GM12878 (cell line): Measurements from ENCODE around the gene PTPRQ. TPM values are rescaled to one million over a fixed set of nuclear protein-coding genes. Genes with fewer than 3 reads are reported as not detected.

Experiments
- ATAC-seq: fragments of 200-7000 bp; cut with Tn5 transposase; 3 replicates; pipeline ENCODE4 v1.9.1; 2020; ENCODE audit warnings: mild to moderate bottlenecking, moderate library complexity
- BruUV-seq: library from RNA; stranded (reverse); fragments of 400-500 nt; replicated peaks from 2 replicates; lab custom pipeline; 2021; lab: Mats Ljungman, UMichigan
- CTCF ChIA-PET: fragments of 300-600 bp; sonication (Branson Sonifier 250); formaldehyde crosslinking; extraction: SDS; loops from one replicate; lab custom pipeline; 2021; ENCODE audit warnings: inconsistent platforms; lab: Yijun Ruan, JAX
- POLR2A ChIA-PET: fragments of 350-600 bp; formaldehyde crosslinking; extraction: SDS; loops from one replicate; lab custom pipeline; 2021; ENCODE audit warnings: inconsistent platforms; lab: Charles Lee
- RAD21 ChIA-PET: fragments of 300-600 bp; sonication (Branson Sonifier 250); formaldehyde crosslinking; loops from one replicate; lab custom pipeline; 2023; ENCODE audit warnings: antibody characterized with exemption; ENCODE audit not compliant: unreplicated experiment; lab: Charles Lee
- SMC1A ChIA-PET: fragments of 300-600 bp; sonication (Branson Sonifier 250); formaldehyde crosslinking; loops from one replicate; lab custom pipeline; 2023; ENCODE audit not compliant: unreplicated experiment, uncharacterized antibody; lab: Charles Lee
- DNase-seq: peaks from one replicate; pipeline ENCODE4 v3.0.0-alpha.2; 2011; ENCODE audit warnings: low read depth, low spot score
- FAIRE-seq: peaks from 3 replicates; lab custom pipeline; 2011; peaks lifted over from hg19 to GRCh38; lab: Jason Lieb, UNC
- H2AFZ ChIP-seq: 2 replicates; pipeline ENCODE4 v1.6.0; 2011; ENCODE audit warnings: low read depth, low read length, control low read depth; ENCODE audit not compliant: control insufficient read depth
- H3K27ac ChIP-seq: 2 replicates; pipeline ENCODE4 v1.5.1; 2011; ENCODE audit warnings: control low read depth; ENCODE audit not compliant: control insufficient read depth, insufficient read depth
- H3K27me3 ChIP-seq, 2 experiments: replicated peaks in 1 of 2; 2 replicates each; pipeline versions ENCODE4 v1.6.0 to v1.6.1; 2011; ENCODE audit warnings: low read length in 1 of 2; ENCODE audit not compliant: control insufficient read depth in 2 of 2, insufficient read depth in 2 of 2
- H3K36me3 ChIP-seq, 2 experiments: 2 replicates each; pipeline ENCODE4 v1.5.1; 2011; ENCODE audit warnings: low read length in 1 of 2; ENCODE audit not compliant: control insufficient read depth in 2 of 2, insufficient read depth in 2 of 2
- H3K4me1 ChIP-seq: 2 replicates; pipeline ENCODE4 v1.6.1; 2011; ENCODE audit warnings: mild to moderate bottlenecking, low read length, moderate library complexity, mixed read lengths; ENCODE audit not compliant: control insufficient read depth, insufficient read depth
- H3K4me2 ChIP-seq: 2 replicates; pipeline ENCODE4 v1.6.0; 2011; ENCODE audit warnings: control low read depth; ENCODE audit not compliant: control insufficient read depth, insufficient read depth
- H3K4me3 ChIP-seq: fragments of 200-600 bp; sonication (generic); 2 replicates; pipeline ENCODE4 v1.5.1; 2016
- H3K79me2 ChIP-seq: 2 replicates; pipeline ENCODE4 v1.6.0; 2011; ENCODE audit warnings: low read length; ENCODE audit not compliant: control insufficient read depth, insufficient read depth
- H3K9ac ChIP-seq: 2 replicates; pipeline ENCODE4 v1.8.0; 2011; ENCODE audit warnings: low read length, control low read depth, mixed read lengths; ENCODE audit not compliant: control insufficient read depth, insufficient read depth
- H3K9me3 ChIP-seq: replicated peaks from 3 replicates; pipeline ENCODE4 v1.5.1; 2011; ENCODE audit warnings: mild to moderate bottlenecking, low read length; ENCODE audit not compliant: control insufficient read depth, insufficient read depth
- H4K20me1 ChIP-seq: 2 replicates; pipeline ENCODE4 v1.6.0; 2011; ENCODE audit not compliant: control insufficient read depth, insufficient read depth
- ASH2L ChIP-seq: fragments of 300-600, 200-600 bp; sonication (generic); IDR thresholded peaks from 2 replicates; pipeline ENCODE4 v1.6.1; 2017; ENCODE audit warnings: low read depth, mild to moderate bottlenecking, borderline replicate concordance
- BMI1 ChIP-seq: fragments of 450-650 bp; IDR thresholded peaks from 2 replicates; pipeline ENCODE4 v1.6.1; 2016; ENCODE audit warnings: mild to moderate bottlenecking, moderate library complexity, borderline replicate concordance
- HDGF ChIP-seq: fragments of 450-650 bp; IDR thresholded peaks from 2 replicates; pipeline ENCODE4 v1.6.1; 2016; ENCODE audit warnings: antibody characterized with exemption
- HSF1 ChIP-seq: fragments of 150-350 bp; IDR thresholded peaks from 2 replicates; pipeline ENCODE4 v1.6.1; 2014; ENCODE audit warnings: mild to moderate bottlenecking, low read depth, low read length
- IKZF1 ChIP-seq: fragments of 450-650 bp; conservative IDR thresholded peaks from 2 replicates; pipeline ENCODE4 v1.6.1; 2017; ENCODE audit warnings: antibody characterized with exemption, mild to moderate bottlenecking
- IKZF2 ChIP-seq, 2 experiments: fragments of 450-650 bp; IDR thresholded peaks; 2 replicates each; pipeline ENCODE4 v1.6.1; 2017; ENCODE audit warnings: mild to moderate bottlenecking in 2 of 2, moderate library complexity in 2 of 2
- IRF4 ChIP-seq: IDR thresholded peaks from 2 replicates; pipeline ENCODE4 v1.6.1; 2011; ENCODE audit warnings: low read depth, low read length
- MAX ChIP-seq: IDR thresholded peaks from 2 replicates; pipeline ENCODE4 v1.6.1; 2012; ENCODE audit warnings: low read depth, low read length, improper control_type of control experiment
- MTA2 ChIP-seq: fragments of 450-650 bp; IDR thresholded peaks from 2 replicates; pipeline ENCODE4 v1.6.1; 2016; ENCODE audit warnings: low read depth, mild to moderate bottlenecking, moderate library complexity
- RAD21 ChIP-seq: IDR thresholded peaks from 2 replicates; pipeline ENCODE4 v1.6.1; 2011; ENCODE audit warnings: mild to moderate bottlenecking, low read depth, low read length, moderate library complexity; ENCODE audit not compliant: insufficient read depth
- SKIL ChIP-seq: fragments of 450-650 bp; IDR thresholded peaks from 2 replicates; pipeline ENCODE4 v1.6.1; 2017; ENCODE audit warnings: mild to moderate bottlenecking, low read depth, inconsistent platforms; ENCODE audit not compliant: poor library complexity, severe bottlenecking
- SMARCA5 ChIP-seq: fragments of 450-650 bp; IDR thresholded peaks from 2 replicates; pipeline ENCODE4 v1.6.1; 2017; ENCODE audit warnings: mild to moderate bottlenecking
- STAT3 ChIP-seq: IDR thresholded peaks from 2 replicates; pipeline ENCODE4 v1.6.1; 2011; ENCODE audit warnings: low read depth, low read length, improper control_type of control experiment
- ZNF274 ChIP-seq: IDR thresholded peaks from one replicate; pipeline ENCODE4 v1.8.0; 2011; ENCODE audit not compliant: insufficient read length, insufficient read depth
- WGBS: methylation state at CpG from one replicate; pipeline ENCODE4 v1.1.6; 2016; ENCODE audit warnings: low lambda C conversion rate; ENCODE audit not compliant: insufficient replicate concordance, insufficient coverage; ENCODE audit errors: missing lambda C conversion rate; 5-methylcytosine and 5-hydroxymethylcytosine counted together
- in situ Hi-C: fragments of 300-500 bp; cut with MboI; formaldehyde crosslinking; loops from 9 replicates; pipeline ENCODE4 v1.14.3; 2018; ENCODE audit warnings: mixed read lengths
- intact Hi-C: fragments of 100-400 bp; cut with micrococcal nuclease; formaldehyde crosslinking; loops from one replicate; pipeline ENCODE4 v1.14.2; 2022; ENCODE audit not compliant: unreplicated experiment
- polyA plus RNA-seq, 11 experiments: library from polyadenylated mRNA; depleted of rRNA in 4 of 11; unstranded in 6 of 11; stranded (reverse) in 5 of 11; fragments of >200 nt; fragmentation: Nextera tagmentation in 4 of 11; fragmentation: Illumina TruSeq in 1 of 11; extraction: Ambion mirVana in 4 of 11; extraction: Trizol in 1 of 11; gene quantifications; 1 replicate in 1 of 11; 2 replicates in 10 of 11; pipeline versions ENCODE4 v1.2.1 to v1.2.3, GENCODE V29; 2011 to 2016; ENCODE audit warnings: inconsistent platforms in 2 of 11, missing spikeins in 2 of 11, low read depth in 1 of 11
- total RNA-seq, 4 experiments: library from RNA; depleted of rRNA in 3 of 4; stranded (reverse); fragments of >200 nt in 3 of 4; fragmentation: Illumina TruSeq in 1 of 4; extraction: Trizol in 1 of 4; gene quantifications; 2 replicates each; pipeline versions ENCODE4 v1.2.1 to v1.2.3, GENCODE V29; 2013 to 2021
- TF ChIP-seq, protein P1 (sequence below): fragments of 450-650 bp; IDR thresholded peaks from 2 replicates; pipeline ENCODE4 v1.6.1; 2016; ENCODE audit warnings: mild to moderate bottlenecking
- TF ChIP-seq, protein P2 (sequence below): IDR thresholded peaks from 2 replicates; pipeline ENCODE4 v1.6.1; 2011; ENCODE audit warnings: low read depth, low read length, improper control_type of control experiment, borderline replicate concordance

Gene PTPRQ
- total and polyA plus RNA-seq, 10 of the 15 experiments (the other 5 are each of a cell fraction or from before 2014, with no cell fraction given) = 0.01 TPM; not detected in 9

DNA sequence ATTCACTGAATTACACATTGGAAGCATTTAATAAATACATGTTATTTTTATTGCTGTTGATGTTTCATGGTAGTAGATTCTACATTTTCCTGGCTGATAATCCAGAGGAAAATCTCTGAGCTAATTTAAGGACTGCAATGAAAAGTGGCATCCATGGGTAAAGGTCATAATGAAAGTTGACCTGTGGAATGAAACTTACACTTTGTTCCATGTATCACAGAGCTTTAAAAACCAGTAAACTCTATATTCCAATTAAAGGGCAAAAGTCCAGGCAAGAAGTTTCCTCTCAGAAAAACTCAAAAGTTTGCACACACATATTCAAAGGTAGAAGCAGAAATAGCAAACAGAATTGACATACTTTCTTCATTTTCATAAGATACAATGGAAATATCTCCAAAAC is 218.6 kb downstream of the PTPRQ start (continued):
- TF ChIP-seq SKIL (no peak), ZNF274 (no peak), SMARCA5 (no peak), BMI1 (no peak), HDGF (no peak), ASH2L (no peak)
- TF ChIP-seq, protein P1, sequence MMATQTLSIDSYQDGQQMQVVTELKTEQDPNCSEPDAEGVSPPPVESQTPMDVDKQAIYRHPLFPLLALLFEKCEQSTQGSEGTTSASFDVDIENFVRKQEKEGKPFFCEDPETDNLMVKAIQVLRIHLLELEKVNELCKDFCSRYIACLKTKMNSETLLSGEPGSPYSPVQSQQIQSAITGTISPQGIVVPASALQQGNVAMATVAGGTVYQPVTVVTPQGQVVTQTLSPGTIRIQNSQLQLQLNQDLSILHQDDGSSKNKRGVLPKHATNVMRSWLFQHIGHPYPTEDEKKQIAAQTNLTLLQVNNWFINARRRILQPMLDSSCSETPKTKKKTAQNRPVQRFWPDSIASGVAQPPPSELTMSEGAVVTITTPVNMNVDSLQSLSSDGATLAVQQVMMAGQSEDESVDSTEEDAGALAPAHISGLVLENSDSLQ = no peak
- TF ChIP-seq, protein P2, sequence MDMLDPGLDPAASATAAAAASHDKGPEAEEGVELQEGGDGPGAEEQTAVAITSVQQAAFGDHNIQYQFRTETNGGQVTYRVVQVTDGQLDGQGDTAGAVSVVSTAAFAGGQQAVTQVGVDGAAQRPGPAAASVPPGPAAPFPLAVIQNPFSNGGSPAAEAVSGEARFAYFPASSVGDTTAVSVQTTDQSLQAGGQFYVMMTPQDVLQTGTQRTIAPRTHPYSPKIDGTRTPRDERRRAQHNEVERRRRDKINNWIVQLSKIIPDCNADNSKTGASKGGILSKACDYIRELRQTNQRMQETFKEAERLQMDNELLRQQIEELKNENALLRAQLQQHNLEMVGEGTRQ = no peak

DNA sequence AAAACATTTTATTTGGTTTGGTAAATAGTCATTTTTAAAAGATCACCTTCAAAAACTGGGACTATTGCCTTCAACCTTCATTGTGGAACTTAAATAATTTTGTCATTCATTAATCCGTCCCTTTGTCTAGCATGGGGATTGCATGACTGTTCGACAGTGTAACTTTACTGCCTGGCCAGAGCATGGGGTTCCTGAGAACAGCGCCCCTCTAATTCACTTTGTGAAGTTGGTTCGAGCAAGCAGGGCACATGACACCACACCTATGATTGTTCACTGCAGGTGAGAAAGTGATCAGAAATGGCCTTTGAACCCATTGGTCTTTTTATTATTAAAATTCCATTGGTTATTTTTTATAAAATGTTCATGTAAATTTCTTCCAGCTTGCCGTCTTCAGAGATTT is 226.2 kb downstream of the PTPRQ start:
- Histone ChIP-seq H3K9ac (no peak overlapping the region), H3K27ac (no peak overlapping the region), H3K27me3 (no peaks in the 10 kb centered on the region), H2AFZ (no peak overlapping the region), H3K4me1 (no peaks in the 10 kb centered on the region), H3K36me3 (no peaks in the 10 kb centered on the region), H3K79me2 (no peaks in the 10 kb centered on the region), H3K9me3 (no peaks in the 10 kb centered on the region), H3K4me2 (no peak overlapping the region), H4K20me1 (no peaks in the 10 kb centered on the region), H3K4me3 (no peak overlapping the region)
- in situ Hi-C loops (no loop called here), intact Hi-C loops (no loop called here)
- POLR2A ChIA-PET = no interaction called here
- ATAC-seq = no peak
- no TSS peak for BruUV-seq
- 58% methylated on average over 5 of the region's 5 CpGs for WGBS
- RAD21 ChIA-PET = no interaction called here
- DNase-seq = no peak
- SMC1A ChIA-PET = no interaction called here
- CTCF ChIA-PET = no interaction called here
- FAIRE-seq = no peak
- TF ChIP-seq MTA2 (no peak), IKZF2 (IDR thresholded peaks at IDR 0.05) (no peak), HSF1 (no peak), STAT3 (no peak), MAX (no peak), IRF4 (no peak), IKZF1 (no peak), RAD21 (no peak)
- TF ChIP-seq, protein P1 = no peak
